ENCODE measurements around the gene TRAM2. TPM values are rescaled to one million over a fixed set of nuclear protein-coding genes. Genes with fewer than 3 reads are reported as not detected.

TRAM2 gene
- total RNA-seq, 4 donors from 2014 or later = 3.8 to 33.2 (median 17.6) TPM

DNA sequence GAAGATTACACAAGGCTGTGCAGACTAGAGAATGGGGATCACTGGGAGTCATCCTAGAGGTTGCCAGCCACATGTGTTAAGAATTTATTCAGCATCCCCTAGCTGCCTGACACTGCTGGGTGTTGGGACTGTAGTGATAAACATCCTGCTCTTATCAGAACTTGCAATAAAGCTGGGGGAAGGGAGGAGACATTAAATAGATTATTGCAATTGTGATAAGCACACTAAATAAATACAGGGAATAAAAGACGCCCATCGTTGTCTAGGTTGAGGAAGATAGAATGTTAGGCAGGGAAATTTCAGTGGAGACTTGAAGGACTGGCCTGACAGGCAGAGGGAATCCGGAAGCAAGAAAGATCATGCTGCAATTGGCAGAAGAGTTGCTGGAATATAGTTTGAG lies 33.2 kb upstream of the TRAM2 start:
- Histone ChIP-seq H3K4me3 (no peak overlapping the region), H3K27me3 (no peaks in the 10 kb centered on the region), H3K9me3 (no peaks in the 10 kb centered on the region), H3K4me1 (no peaks in the 10 kb centered on the region), H3K27ac (no peak overlapping the region), H3K36me3 (no peaks in the 10 kb centered on the region)
- TF ChIP-seq CTCF (IDR thresholded peaks at IDR 0.05) = no peak
- no peak for TF ChIP-seq POLR2A (IDR thresholded peaks at IDR 0.05)
- intact Hi-C loops (cut with DNase I; ENCODE audit: low total_unique reads) = no loop called here
- DNase-seq = no peak

- Histone ChIP-seq H3K4me3 (no peak overlapping the region), H3K27me3 (no peaks in the 10 kb centered on the region), H3K36me3 (no peaks in the 10 kb centered on the region), H3K4me1 (no peaks in the 10 kb centered on the region), H3K9me3 (no peaks in the 10 kb centered on the region), H3K27ac (no peak overlapping the region)
- TF ChIP-seq CTCF (IDR thresholded peaks at IDR 0.05) (no peak), POLR2A (IDR thresholded peaks at IDR 0.05) (no peak)
- intact Hi-C loops (cut with DNase I; ENCODE audit: low total_unique reads) = no loop called here
- DNase-seq = no peak
Measured at GRCh38 chr6:52605610-52606185, 28.8 kb upstream of the TRAM2 start.

- Histone ChIP-seq H3K27ac (no peak overlapping the region), H3K27me3 (no peaks in the 10 kb centered on the region), H3K36me3 (no peaks in the 10 kb centered on the region), H3K4me1 (no peaks in the 10 kb centered on the region), H3K9me3 (no peaks in the 10 kb centered on the region), H3K4me3 (no peak overlapping the region)
- intact Hi-C loops (cut with DNase I; ENCODE audit: low total_unique reads) = no loop called here
- TF ChIP-seq POLR2A (IDR thresholded peaks at IDR 0.05) (no peak), CTCF (IDR thresholded peaks at IDR 0.05) (no peak)
- no peak for DNase-seq
Measured at GRCh38 chr6:52603000-52603795, 26.3 kb upstream of the TRAM2 start.

- no peaks in the 10 kb centered on the region for H3K36me3 ChIP-seq
- intact Hi-C loops (cut with DNase I; ENCODE audit: low total_unique reads) = loop anchor here (5.0 to 10.0 kb wide), 2 partner anchors 66 to 182 kb away; no protein-coding TSS in a partner anchor
- H3K27me3 ChIP-seq = no peaks in the 10 kb centered on the region
- H3K4me3 ChIP-seq = no peak overlapping the region
- peaks cover 0 to 5% of the 10 kb centered on the region in 2 donors for H3K4me1 ChIP-seq
- H3K27ac ChIP-seq = no peak overlapping the region
- DNase-seq = no peak
- no peaks in the 10 kb centered on the region for H3K9me3 ChIP-seq
- no peak for TF ChIP-seq POLR2A (IDR thresholded peaks at IDR 0.05)
- no peak for TF ChIP-seq CTCF (IDR thresholded peaks at IDR 0.05)
Measured at GRCh38 chr6:52598824-52599190, 21.9 kb upstream of the TRAM2 start.

- intact Hi-C loops (cut with DNase I; ENCODE audit: low total_unique reads) = loop anchor here (5.0 to 10.0 kb wide), 2 partner anchors 67 to 181 kb away; no protein-coding TSS in a partner anchor
- peak overlapping the region; percentile 49 to 52 for H3K27ac ChIP-seq
- DNase-seq = peak; percentile 69 to 78
- H3K36me3 ChIP-seq = no peaks in the 10 kb centered on the region
- TF ChIP-seq POLR2A (IDR thresholded peaks at IDR 0.05) (no peak), CTCF (IDR thresholded peaks at IDR 0.05) (peak; percentile 60 to 75 (median 70))
- no peaks in the 10 kb centered on the region for H3K27me3 ChIP-seq
- peaks cover 0 to 5% of the 10 kb centered on the region in 2 donors for H3K4me1 ChIP-seq
- no peak overlapping the region for H3K4me3 ChIP-seq
- no peaks in the 10 kb centered on the region for H3K9me3 ChIP-seq
Measured at GRCh38 chr6:52598123-52598823, 21.4 kb upstream of the TRAM2 start.
